ENCODE results near the gene KRT75. TPM values are rescaled to one million over a fixed set of nuclear protein-coding genes. Genes with fewer than 3 reads are reported as not detected.

Gene KRT75
- not detected for polyA plus RNA-seq (2012; ENCODE audit: insufficient read depth, insufficient read length, low read depth)

DNA sequence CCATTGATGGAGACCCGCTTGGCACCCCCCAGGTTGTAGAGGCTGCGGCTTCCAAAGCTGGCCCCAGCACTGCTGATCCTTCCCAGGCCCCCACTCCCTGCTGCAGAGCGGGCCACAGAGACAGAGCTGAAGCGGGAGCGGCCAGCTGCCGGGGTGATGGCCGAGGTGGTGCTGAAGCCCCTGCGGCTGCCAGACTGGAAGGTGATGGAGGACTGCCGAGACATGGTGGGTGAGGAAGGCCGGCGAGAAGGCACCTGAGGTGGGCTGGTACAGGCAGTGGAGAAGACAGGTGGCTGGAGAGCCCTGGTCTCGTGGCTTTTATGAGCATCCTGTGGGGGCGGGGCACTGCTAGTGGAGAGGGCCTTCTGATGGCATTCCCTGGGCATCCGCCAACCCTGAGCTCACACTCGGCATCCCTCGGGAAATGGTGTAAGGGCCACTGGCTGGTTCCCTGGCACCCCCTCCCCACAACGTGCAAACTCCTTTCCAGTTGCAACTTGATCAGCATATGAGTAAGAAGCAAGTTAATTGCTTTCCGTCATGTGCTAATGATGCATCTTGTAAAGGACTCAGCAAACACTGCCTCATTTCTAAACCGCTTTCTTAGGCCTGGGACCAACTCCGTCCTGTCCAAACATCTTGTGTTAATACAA is at the start of gene KRT75:
Gene KRT75 (minus strand): TSS at position 291 of the 653 bp plus-strand sequence. CDS start 67 bp downstream, at position 224.
- Histone ChIP-seq H3K27me3 (peaks cover 40% of the 10 kb centered on the region), H3K9me3 (no peaks in the 10 kb centered on the region), H3K36me3 (no peaks in the 10 kb centered on the region), H3K4me1 (no peaks in the 10 kb centered on the region), H3K4me3 (ENCODE audit: low read depth, low read length) (no peak within 1 kb of the TSS)
- TF ChIP-seq, protein P1, sequence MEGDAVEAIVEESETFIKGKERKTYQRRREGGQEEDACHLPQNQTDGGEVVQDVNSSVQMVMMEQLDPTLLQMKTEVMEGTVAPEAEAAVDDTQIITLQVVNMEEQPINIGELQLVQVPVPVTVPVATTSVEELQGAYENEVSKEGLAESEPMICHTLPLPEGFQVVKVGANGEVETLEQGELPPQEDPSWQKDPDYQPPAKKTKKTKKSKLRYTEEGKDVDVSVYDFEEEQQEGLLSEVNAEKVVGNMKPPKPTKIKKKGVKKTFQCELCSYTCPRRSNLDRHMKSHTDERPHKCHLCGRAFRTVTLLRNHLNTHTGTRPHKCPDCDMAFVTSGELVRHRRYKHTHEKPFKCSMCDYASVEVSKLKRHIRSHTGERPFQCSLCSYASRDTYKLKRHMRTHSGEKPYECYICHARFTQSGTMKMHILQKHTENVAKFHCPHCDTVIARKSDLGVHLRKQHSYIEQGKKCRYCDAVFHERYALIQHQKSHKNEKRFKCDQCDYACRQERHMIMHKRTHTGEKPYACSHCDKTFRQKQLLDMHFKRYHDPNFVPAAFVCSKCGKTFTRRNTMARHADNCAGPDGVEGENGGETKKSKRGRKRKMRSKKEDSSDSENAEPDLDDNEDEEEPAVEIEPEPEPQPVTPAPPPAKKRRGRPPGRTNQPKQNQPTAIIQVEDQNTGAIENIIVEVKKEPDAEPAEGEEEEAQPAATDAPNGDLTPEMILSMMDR (IDR thresholded peaks at IDR 0.05; ENCODE audit: low read depth, low read length) = no peak
- no peak for DNase-seq

DNA sequence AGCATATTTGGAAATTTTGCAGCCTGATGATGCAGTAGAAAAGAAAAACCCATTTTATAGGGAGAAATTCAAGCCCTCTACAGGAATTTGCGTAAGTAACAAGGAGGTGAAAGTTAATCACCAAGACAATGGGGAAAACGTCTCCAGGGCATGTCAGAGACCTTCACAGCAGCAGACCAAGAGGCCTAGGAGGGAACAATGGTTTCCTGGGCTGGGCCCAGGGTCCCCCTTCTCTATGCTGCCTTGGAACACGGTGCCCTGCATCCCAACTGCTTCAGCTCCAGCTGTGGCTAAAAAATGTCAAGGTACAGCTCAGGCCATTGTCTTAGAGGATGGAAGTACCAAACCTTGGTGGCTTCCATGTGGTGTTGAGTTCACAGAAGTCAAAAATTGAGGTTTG is 45.9 kb upstream of the KRT75 start:
- Histone ChIP-seq H3K27me3 (peaks cover under 1% of the 10 kb centered on the region), H3K36me3 (no peaks in the 10 kb centered on the region), H3K4me3 (ENCODE audit: low read depth, low read length) (no peak overlapping the region), H3K9me3 (0 out of 2 replicates have a peak, but pooled peaks cover 2% of the 10 kb centered on the region), H3K4me1 (no peaks in the 10 kb centered on the region)
- TF ChIP-seq, protein P1 (IDR thresholded peaks at IDR 0.05; ENCODE audit: low read depth, low read length) = no peak
- DNase-seq = no peak

DNA sequence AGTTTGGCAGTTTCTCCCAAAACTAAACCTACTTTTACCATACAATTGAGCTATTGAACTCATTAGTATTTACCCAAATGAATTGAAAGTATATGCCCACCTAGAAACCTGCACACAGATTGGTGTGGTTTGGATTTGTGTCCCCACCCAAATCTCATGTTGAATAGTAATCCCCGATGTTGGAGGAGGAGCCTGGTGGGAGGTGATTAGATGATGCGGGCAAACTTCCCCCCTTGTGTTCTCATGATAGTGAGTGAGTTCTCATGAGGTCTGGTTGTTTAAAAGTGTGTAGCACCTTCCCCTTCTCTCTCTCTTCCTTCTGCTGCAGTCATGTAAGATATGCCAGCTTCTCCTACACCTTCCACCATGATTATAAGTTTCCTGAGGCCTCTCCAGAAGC is 43.5 kb upstream of the KRT75 start:
- no peak for DNase-seq
- Histone ChIP-seq H3K9me3 (no peaks in the 10 kb centered on the region), H3K27me3 (peaks cover 11% of the 10 kb centered on the region), H3K4me1 (no peaks in the 10 kb centered on the region), H3K4me3 (ENCODE audit: low read depth, low read length) (no peak overlapping the region), H3K36me3 (no peaks in the 10 kb centered on the region)
- TF ChIP-seq, protein P1 (IDR thresholded peaks at IDR 0.05; ENCODE audit: low read depth, low read length) = no peak

DNA sequence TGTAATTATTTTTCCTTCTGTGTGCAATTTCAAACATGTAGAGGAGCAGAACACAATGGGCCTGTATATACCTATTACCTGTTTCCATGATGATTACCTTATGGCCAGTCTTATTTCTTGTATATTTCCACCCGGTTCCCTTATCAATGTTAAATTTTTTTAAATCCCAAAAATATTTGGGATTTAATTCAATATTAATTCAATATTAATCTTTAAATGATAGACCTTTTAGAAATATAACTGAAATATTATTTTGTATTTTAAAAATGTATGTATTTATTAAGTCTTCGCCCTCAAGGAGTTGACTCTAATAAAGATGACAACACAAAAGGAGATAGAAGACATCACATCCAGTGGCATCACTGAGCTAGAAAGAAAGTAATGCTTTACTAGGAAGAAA is 40.0 kb upstream of the KRT75 start:
- Histone ChIP-seq H3K9me3 (no peaks in the 10 kb centered on the region), H3K36me3 (no peaks in the 10 kb centered on the region), H3K4me3 (ENCODE audit: low read depth, low read length) (no peak overlapping the region), H3K27me3 (peaks cover 16% of the 10 kb centered on the region), H3K4me1 (no peaks in the 10 kb centered on the region)
- TF ChIP-seq, protein P1 (IDR thresholded peaks at IDR 0.05; ENCODE audit: low read depth, low read length) = no peak
- DNase-seq = no peak

DNA sequence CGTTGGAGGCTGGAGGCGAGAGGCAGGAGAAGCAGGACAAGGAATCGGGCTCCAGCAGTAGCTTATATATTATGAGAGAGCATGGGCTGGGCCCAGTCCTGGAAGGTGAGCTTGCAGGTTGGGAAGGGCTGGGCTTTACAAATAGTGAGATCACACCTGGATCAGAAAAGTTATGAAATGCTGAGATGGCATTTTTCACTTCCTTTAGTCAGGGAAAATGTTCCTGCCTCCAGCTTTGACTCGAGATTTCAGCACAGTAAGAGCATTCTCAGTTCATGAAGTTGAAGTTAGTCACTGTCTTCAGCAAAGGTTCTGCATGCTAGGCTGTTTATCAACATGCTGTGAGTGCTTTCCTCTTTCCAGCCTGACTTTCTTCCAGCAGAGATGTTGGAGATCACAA is 39.6 kb upstream of the KRT75 start, which contains the start of gene KRT6C:
Gene KRT6C (minus strand): TSS at position 38 of the 400 bp plus-strand sequence. CDS start 68 bp downstream, outside the sequence.
- TF ChIP-seq, protein P1 (IDR thresholded peaks at IDR 0.05; ENCODE audit: low read depth, low read length) = no peak
- Histone ChIP-seq H3K27me3 (peaks cover 16% of the 10 kb centered on the region), H3K4me3 (ENCODE audit: low read depth, low read length) (no peak within 1 kb of the TSS), H3K9me3 (no peaks in the 10 kb centered on the region), H3K36me3 (no peaks in the 10 kb centered on the region), H3K4me1 (no peaks in the 10 kb centered on the region)
- no peak for DNase-seq

DNA sequence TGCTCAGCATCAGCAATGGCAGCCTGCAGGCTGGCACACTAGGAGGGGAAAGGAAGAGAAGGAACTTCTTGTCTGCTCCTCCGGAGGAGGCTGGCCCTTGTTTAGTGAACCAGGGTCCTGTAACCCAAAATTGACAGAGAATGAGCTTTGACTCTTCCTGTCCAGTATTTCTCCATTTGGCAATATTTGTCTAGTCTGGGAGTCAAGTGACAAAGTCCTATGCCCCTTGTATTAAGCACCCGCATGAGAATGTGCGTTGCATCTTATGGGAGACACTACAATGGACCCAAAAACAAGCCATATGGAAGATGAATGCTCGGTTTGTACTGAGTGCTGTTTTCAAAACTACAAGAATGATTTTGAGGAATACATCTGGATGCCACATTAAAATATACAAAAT is 35.7 kb upstream of the KRT75 start:
- Histone ChIP-seq H3K9me3 (no peaks in the 10 kb centered on the region), H3K36me3 (no peaks in the 10 kb centered on the region), H3K4me1 (no peaks in the 10 kb centered on the region), H3K27me3 (peaks cover 33% of the 10 kb centered on the region), H3K4me3 (ENCODE audit: low read depth, low read length) (no peak overlapping the region)
- DNase-seq = no peak
- TF ChIP-seq, protein P1 (IDR thresholded peaks at IDR 0.05; ENCODE audit: low read depth, low read length) = no peak
